ENCODE data around the gene BAZ2B.

BAZ2B gene

GRCh38 chr2:159317392-159318088 is 298.8 kb downstream of the BAZ2B start:
- DNase-seq (ENCODE audit: low read depth): no peak
- TF ChIP-seq CTCF (conservative IDR thresholded peaks at IDR 0.05; ENCODE audit: low read length): no peak
- no peak overlapping the region for H3K4me3 ChIP-seq (ENCODE audit: low read length)

GRCh38 chr2:159307942-159308341 is 308.4 kb downstream of the BAZ2B start:
- DNase-seq (ENCODE audit: low read depth): no peak
- no peak overlapping the region for H3K4me3 ChIP-seq (ENCODE audit: low read length)
- TF ChIP-seq CTCF (conservative IDR thresholded peaks at IDR 0.05; ENCODE audit: low read length): no peak

GRCh38 chr2:159300586-159300985 is 315.8 kb downstream of the BAZ2B start:
- H3K4me3 ChIP-seq (ENCODE audit: low read length): no peak overlapping the region

GRCh38 chr2:159298967-159299366 is 317.4 kb downstream of the BAZ2B start:
- peak; percentile 20 for DNase-seq (ENCODE audit: low read depth)
- TF ChIP-seq CTCF (conservative IDR thresholded peaks at IDR 0.05; ENCODE audit: low read length): no peak
- no peak overlapping the region for H3K4me3 ChIP-seq (ENCODE audit: low read length)

More at GRCh38 chr2:159300586-159300985, 315.8 kb downstream of the BAZ2B start:
- no peak for TF ChIP-seq CTCF (conservative IDR thresholded peaks at IDR 0.05; ENCODE audit: low read length)
- no peak for DNase-seq (ENCODE audit: low read depth)

GRCh38 chr2:159297042-159297707 is 319.2 kb downstream of the BAZ2B start:
- no peak overlapping the region for H3K4me3 ChIP-seq (ENCODE audit: low read length)
- no peak for TF ChIP-seq CTCF (conservative IDR thresholded peaks at IDR 0.05; ENCODE audit: low read length)
- DNase-seq (ENCODE audit: low read depth): no peak

GRCh38 chr2:159292157-159292556 is 324.2 kb downstream of the BAZ2B start:
- no peak for TF ChIP-seq CTCF (conservative IDR thresholded peaks at IDR 0.05; ENCODE audit: low read length)
- DNase-seq (ENCODE audit: low read depth): no peak
- H3K4me3 ChIP-seq (ENCODE audit: low read length): no peak overlapping the region
